Trophoblast cell (in vitro differentiated cells and primary cell): ENCODE measurements around the gene BOC.

Experiments used
- DNase-seq, 2 donors: peaks; one replicate each; pipeline ENCODE4 v3.0.0-alpha.2; 2016
- H2AFZ ChIP-seq: 2 replicates; pipeline ENCODE4 v1.6.1; 2013; ENCODE audit warnings: low read length, moderate library complexity, mild to moderate bottlenecking; ENCODE audit not compliant: insufficient read depth, poor library complexity
- H2AK5ac ChIP-seq: 2 replicates; pipeline ENCODE4 v1.6.1; 2013; ENCODE audit warnings: mild to moderate bottlenecking, low read length
- H2BK120ac ChIP-seq: 2 replicates; pipeline ENCODE4 v1.6.1; 2013; ENCODE audit warnings: low read length, mild to moderate bottlenecking, moderate library complexity; ENCODE audit not compliant: insufficient read depth, poor library complexity
- H2BK12ac ChIP-seq: 2 replicates; pipeline ENCODE4 v1.6.1; 2013; ENCODE audit warnings: mild to moderate bottlenecking, low read length, moderate library complexity
- H2BK5ac ChIP-seq: 2 replicates; pipeline ENCODE4 v1.6.1; 2013; ENCODE audit warnings: low read length, low read depth, moderate library complexity, mild to moderate bottlenecking; ENCODE audit not compliant: poor library complexity
- H3K14ac ChIP-seq: 2 replicates; pipeline ENCODE4 v1.6.1; 2013; ENCODE audit warnings: mild to moderate bottlenecking, low read length
- H3K18ac ChIP-seq: 2 replicates; pipeline ENCODE4 v1.6.1; 2013; ENCODE audit warnings: mild to moderate bottlenecking, low read length
- H3K23ac ChIP-seq: 2 replicates; pipeline ENCODE4 v1.6.1; 2013; ENCODE audit warnings: low read length
- H3K27ac ChIP-seq: 2 replicates; pipeline ENCODE4 v1.5.1; 2013; ENCODE audit warnings: low read depth, mild to moderate bottlenecking, inconsistent platforms, low read length, moderate library complexity
- H3K27me3 ChIP-seq: 2 replicates; pipeline ENCODE4 v1.6.1; 2013; ENCODE audit warnings: inconsistent platforms, mild to moderate bottlenecking, low read length, moderate library complexity; ENCODE audit not compliant: insufficient read depth
- H3K36me3 ChIP-seq, 2 experiments: 1 replicate in 1 of 2; 2 replicates in 1 of 2; pipeline ENCODE4 v1.6.1; 2013; ENCODE audit warnings: low read length in 2 of 2, mild to moderate bottlenecking in 2 of 2, moderate library complexity in 1 of 2; ENCODE audit not compliant: insufficient read depth in 2 of 2, control insufficient read depth in 1 of 2
- H3K4ac ChIP-seq: 2 replicates; pipeline ENCODE4 v1.6.1; 2013; ENCODE audit warnings: low read depth, mild to moderate bottlenecking, low read length, moderate library complexity
- H3K4me1 ChIP-seq, 2 experiments: 1 replicate in 1 of 2; 2 replicates in 1 of 2; pipeline ENCODE4 v1.6.1; 2013; ENCODE audit warnings: low read length in 2 of 2, mild to moderate bottlenecking in 2 of 2, moderate library complexity in 1 of 2; ENCODE audit not compliant: insufficient read depth in 2 of 2, control insufficient read depth in 1 of 2
- H3K4me2 ChIP-seq: 2 replicates; pipeline ENCODE4 v1.6.1; 2013; ENCODE audit warnings: inconsistent platforms, mild to moderate bottlenecking, low read length, moderate library complexity
- H3K4me3 ChIP-seq: 2 replicates; pipeline ENCODE4 v1.5.1; 2013; ENCODE audit warnings: mild to moderate bottlenecking, low read depth, low read length, inconsistent platforms
- H3K79me1 ChIP-seq: one replicate; pipeline ENCODE4 v1.6.1; 2013; ENCODE audit warnings: low read length
- H3K79me2 ChIP-seq: 2 replicates; pipeline ENCODE4 v1.6.1; 2013; ENCODE audit warnings: low read length, mild to moderate bottlenecking; ENCODE audit not compliant: control insufficient read depth, insufficient read depth, poor library complexity
- H3K9ac ChIP-seq: 2 replicates; pipeline ENCODE4 v1.6.1; 2013; ENCODE audit warnings: mild to moderate bottlenecking, low read length
- H3K9me3 ChIP-seq: 2 replicates; pipeline ENCODE4 v1.6.1; 2013; ENCODE audit warnings: low read depth, mild to moderate bottlenecking, control low read depth, inconsistent platforms, low read length; ENCODE audit not compliant: insufficient read depth
- H4K12ac ChIP-seq: 2 replicates; pipeline ENCODE4 v1.6.1; 2013; ENCODE audit warnings: low read depth, mild to moderate bottlenecking, low read length, moderate library complexity
- H4K8ac ChIP-seq: 2 replicates; pipeline ENCODE4 v1.6.1; 2013; ENCODE audit warnings: low read depth, mild to moderate bottlenecking, low read length, moderate library complexity
- H4K91ac ChIP-seq: one replicate; pipeline ENCODE4 v1.6.1; 2013; ENCODE audit warnings: low read depth, mild to moderate bottlenecking, low read length, moderate library complexity
- WGBS: extraction: QIAGEN DNeasy Blood & Tissue Kit; methylation state at CpG from one replicate; pipeline ENCODE4 v1.1.7; 2013; ENCODE audit warnings: missing lambda C conversion rate; ENCODE audit not compliant: insufficient read length, insufficient coverage; ENCODE audit errors: extremely low coverage; 5-methylcytosine and 5-hydroxymethylcytosine counted together

The BOC gene

GRCh38 chr3:113286524-113286923 is 75.2 kb downstream of the BOC start:
- no peak overlapping the region for H3K23ac ChIP-seq
- H3K27ac ChIP-seq, result no peak overlapping the region
- no peaks in the 10 kb centered on the region for H3K79me2 ChIP-seq
- peaks cover 42 to 55% of the 10 kb centered on the region in 2 experiments for H3K36me3 ChIP-seq
- H4K91ac ChIP-seq, result no peak overlapping the region
- H3K79me1 ChIP-seq, result no peaks in the 10 kb centered on the region
- no peak overlapping the region for H3K18ac ChIP-seq
- no peak overlapping the region for H2AFZ ChIP-seq
- H3K9ac ChIP-seq, result no peak overlapping the region
- no peak overlapping the region for H2BK120ac ChIP-seq
- no peak overlapping the region for H2AK5ac ChIP-seq
- DNase-seq, result no peak
- no peak overlapping the region for H3K4me3 ChIP-seq
- H2BK5ac ChIP-seq, result no peak overlapping the region
- H3K4ac ChIP-seq, result no peak overlapping the region
- WGBS, result no CpG with 5 or more reads among the region's 6 CpGs
- no peak overlapping the region for H2BK12ac ChIP-seq
- no peaks in the 10 kb centered on the region for H3K27me3 ChIP-seq
- H4K8ac ChIP-seq, result no peak overlapping the region
- no peaks in the 10 kb centered on the region for H3K4me1 ChIP-seq
- no peak overlapping the region for H3K14ac ChIP-seq
- H3K9me3 ChIP-seq, result peaks cover 2% of the 10 kb centered on the region
- no peak overlapping the region for H4K12ac ChIP-seq
- H3K4me2 ChIP-seq, result no peak overlapping the region

GRCh38 chr3:113287111-113287802 is 75.9 kb downstream of the BOC start:
- Histone ChIP-seq H2BK120ac (no peak overlapping the region), H3K4me3 (no peak overlapping the region), H4K12ac (no peak overlapping the region), H3K4me1 (no peaks in the 10 kb centered on the region), H2BK12ac (no peak overlapping the region), H3K14ac (no peak overlapping the region), H2BK5ac (no peak overlapping the region), H3K79me2 (no peaks in the 10 kb centered on the region), H3K23ac (no peak overlapping the region), H3K27me3 (no peaks in the 10 kb centered on the region), H3K79me1 (no peaks in the 10 kb centered on the region), H4K8ac (no peak overlapping the region), H2AFZ (no peak overlapping the region), H4K91ac (no peak overlapping the region), H3K9ac (no peak overlapping the region), H3K36me3 (peaks cover 37 to 48% of the 10 kb centered on the region in 2 experiments), H2AK5ac (no peak overlapping the region), H3K4me2 (no peak overlapping the region), H3K27ac (peak overlapping the region; percentile 6), H3K9me3 (peaks cover 2% of the 10 kb centered on the region), H3K18ac (no peak overlapping the region), H3K4ac (no peak overlapping the region)
- peak in 1 of 2 donors; percentile 5 for DNase-seq
- no CpG with 5 or more reads among the region's 10 CpGs for WGBS

GRCh38 chr3:113287803-113288648 is 76.7 kb downstream of the BOC start:
- H3K79me2 ChIP-seq, result no peaks in the 10 kb centered on the region
- H3K9me3 ChIP-seq, result peaks cover 2% of the 10 kb centered on the region
- no peak overlapping the region for H2AFZ ChIP-seq
- H3K9ac ChIP-seq, result no peak overlapping the region
- H3K36me3 ChIP-seq, result peaks cover 32 to 40% of the 10 kb centered on the region in 2 experiments
- no peak overlapping the region for H2BK5ac ChIP-seq
- no peak overlapping the region for H3K18ac ChIP-seq
- no peak overlapping the region for H4K8ac ChIP-seq
- H3K27me3 ChIP-seq, result no peaks in the 10 kb centered on the region
- H3K4me1 ChIP-seq, result no peaks in the 10 kb centered on the region
- H3K4me3 ChIP-seq, result no peak overlapping the region
- no peak overlapping the region for H3K4ac ChIP-seq
- H3K23ac ChIP-seq, result no peak overlapping the region
- WGBS, result no CpG with 5 or more reads among the region's 5 CpGs
- H2AK5ac ChIP-seq, result no peak overlapping the region
- no peak overlapping the region for H2BK120ac ChIP-seq
- H3K14ac ChIP-seq, result no peak overlapping the region
- H3K79me1 ChIP-seq, result no peaks in the 10 kb centered on the region
- no peak overlapping the region for H4K91ac ChIP-seq
- no peak overlapping the region for H3K4me2 ChIP-seq
- DNase-seq, result peak; percentile 51 to 84
- H4K12ac ChIP-seq, result no peak overlapping the region
- no peak overlapping the region for H3K27ac ChIP-seq
- H2BK12ac ChIP-seq, result no peak overlapping the region

- Histone ChIP-seq H4K91ac (no peak overlapping the region), H3K9me3 (peaks cover 2% of the 10 kb centered on the region), H3K79me1 (no peaks in the 10 kb centered on the region), H3K4me3 (no peak overlapping the region), H3K14ac (no peak overlapping the region), H4K8ac (no peak overlapping the region), H3K27me3 (no peaks in the 10 kb centered on the region), H2AFZ (no peak overlapping the region), H2BK120ac (no peak overlapping the region), H3K9ac (no peak overlapping the region), H2BK12ac (no peak overlapping the region), H3K4ac (no peak overlapping the region), H3K4me1 (no peaks in the 10 kb centered on the region), H3K4me2 (no peak overlapping the region), H2BK5ac (no peak overlapping the region), H3K18ac (no peak overlapping the region), H3K36me3 (peaks cover 26 to 32% of the 10 kb centered on the region in 2 experiments), H2AK5ac (no peak overlapping the region), H3K79me2 (no peaks in the 10 kb centered on the region), H4K12ac (no peak overlapping the region), H3K23ac (no peak overlapping the region), H3K27ac (no peak overlapping the region)
- no peak for DNase-seq
- WGBS, result no CpG with 5 or more reads among the region's 3 CpGs
Measured at GRCh38 chr3:113288881-113289280, 77.5 kb downstream of the BOC start.
